Breast epithelium (tissue), 4 donors: ENCODE results near the gene HPCAL4. TPM values are rescaled to one million over a fixed set of nuclear protein-coding genes. Genes with fewer than 3 reads are reported as not detected.

Experiments
- DNase-seq, 2 donors: peaks; one replicate each; pipeline ENCODE4 v3.0.0-alpha.2; 2019; ENCODE audit warnings: low spot score in 2 of 2
- H3K27ac ChIP-seq, 2 donors: fragments of 200-600 bp; sonication (generic) in 1 of 2; one replicate each; pipeline ENCODE4 v1.5.1; 2016 to 2019; ENCODE audit warnings: mild to moderate bottlenecking in 1 of 2
- H3K27me3 ChIP-seq, 2 donors: fragments of 200-600 bp; sonication (generic) in 1 of 2; one replicate each; pipeline versions ENCODE4 v1.5.1 to v1.6.0; 2017 to 2019; ENCODE audit warnings: control low read depth in 1 of 2, mild to moderate bottlenecking in 1 of 2
- H3K36me3 ChIP-seq: fragments of 200-600 bp; one replicate; pipeline ENCODE4 v1.5.1; 2019
- H3K4me1 ChIP-seq, 2 donors: fragments of 200-600 bp; sonication (generic); one replicate each; pipeline ENCODE4 v1.5.1; 2016 to 2019; ENCODE audit warnings: control low read depth in 1 of 2
- H3K4me3 ChIP-seq, 3 donors: fragments of 200-600 bp; sonication (generic); 1 replicate in 2 of 3; 2 replicates in 1 of 3; pipeline ENCODE4 v1.5.1; 2016 to 2019; ENCODE audit warnings: mild to moderate bottlenecking in 3 of 3, moderate library complexity in 2 of 3
- H3K9me3 ChIP-seq, 2 donors: fragments of 200-600 bp; sonication (generic) in 1 of 2; one replicate each; pipeline ENCODE4 v1.5.1; 2016 to 2019; ENCODE audit warnings: control low read depth in 1 of 2
- CTCF ChIP-seq, 3 donors: fragments of 450-650 bp; IDR thresholded peaks; one replicate each; pipeline ENCODE4 v1.5.1; 2016 to 2017; ENCODE audit warnings: antibody characterized with exemption in 3 of 3, mild to moderate bottlenecking in 3 of 3, moderate library complexity in 3 of 3
- POLR2A ChIP-seq: fragments of 450-650 bp; IDR thresholded peaks from one replicate; pipeline ENCODE4 v1.6.1; 2016; ENCODE audit warnings: antibody characterized with exemption, mild to moderate bottlenecking, moderate library complexity
- POLR2AphosphoS5 ChIP-seq, 3 donors: sonication (generic); formaldehyde crosslinking; IDR thresholded peaks; one replicate each; pipeline ENCODE4 v1.6.1; 2017; ENCODE audit warnings: antibody characterized with exemption in 3 of 3
- intact Hi-C: fragments of 100-400 bp; cut with DNase I; formaldehyde crosslinking; loops from one replicate; pipeline ENCODE4 v1.15.1; 2023; ENCODE audit warnings: low total_unique reads
- total RNA-seq, 3 donors: library from RNA; depleted of rRNA; stranded (reverse); fragments of >200 nt; gene quantifications; one replicate each; pipeline ENCODE4 v1.1.0, GENCODE V29; 2016

Gene HPCAL4
- total RNA-seq, 3 donors from 2014 or later, result not detected

DNA sequence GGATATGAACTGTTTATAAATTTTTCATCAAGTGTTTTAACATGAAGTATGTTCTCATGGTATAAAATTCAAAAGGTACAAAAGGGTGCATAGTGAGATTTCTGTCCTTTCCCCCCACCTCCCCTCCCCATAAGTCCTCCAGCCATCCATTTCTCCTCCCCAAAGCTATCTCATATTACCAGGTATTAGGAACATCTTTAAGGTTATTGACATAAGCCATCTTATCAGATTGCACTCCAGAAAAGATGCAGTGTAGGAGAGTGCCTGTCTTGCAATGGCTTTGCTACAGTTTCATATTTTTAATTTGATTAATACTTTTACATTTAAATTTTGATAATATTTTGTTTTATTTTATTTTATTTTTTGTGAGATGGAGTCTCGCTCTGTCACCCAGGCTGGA, 13.5 kb upstream of the HPCAL4 start:
- intact Hi-C loops, result no loop called here
- no peak for DNase-seq
- H3K27ac ChIP-seq, result no peak overlapping the region
- no peaks in the 10 kb centered on the region for H3K27me3 ChIP-seq
- H3K9me3 ChIP-seq, result no peaks in the 10 kb centered on the region
- H3K4me1 ChIP-seq, result no peaks in the 10 kb centered on the region
- H3K4me3 ChIP-seq, result no peak overlapping the region
- H3K36me3 ChIP-seq, result no peaks in the 10 kb centered on the region
- TF ChIP-seq POLR2AphosphoS5 (IDR thresholded peaks at IDR 0.05) (no peak), CTCF (IDR thresholded peaks at IDR 0.05) (no peak), POLR2A (no peak)

DNA sequence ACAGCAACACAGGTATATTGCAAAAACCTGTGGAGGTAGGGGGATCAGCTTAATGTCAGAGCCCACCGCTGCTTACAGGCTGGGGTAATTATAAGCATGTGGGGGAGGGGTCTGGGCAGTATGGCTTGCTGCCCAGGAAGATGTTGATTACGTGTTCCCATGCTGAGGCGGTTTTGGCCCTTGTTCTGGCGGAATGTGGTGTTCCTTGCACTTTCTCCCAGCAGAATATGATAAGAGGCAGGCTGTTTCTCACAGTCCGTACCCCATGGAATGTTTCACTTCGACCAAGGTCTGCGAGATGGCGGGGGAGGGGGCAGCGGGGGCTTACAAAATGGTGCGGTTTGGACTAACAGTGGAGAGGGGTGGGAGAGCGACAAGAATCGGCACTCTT, 9.8 kb upstream of the HPCAL4 start:
- H3K27ac ChIP-seq, result no peak overlapping the region
- intact Hi-C loops, result no loop called here
- no peaks in the 10 kb centered on the region for H3K4me1 ChIP-seq
- peak overlapping the region in 2 of 3 donors; percentile 25 to 38 for H3K4me3 ChIP-seq
- no peak for DNase-seq
- H3K27me3 ChIP-seq, result no peaks in the 10 kb centered on the region
- no peaks in the 10 kb centered on the region for H3K9me3 ChIP-seq
- TF ChIP-seq POLR2AphosphoS5 (IDR thresholded peaks at IDR 0.05) (no peak), CTCF (IDR thresholded peaks at IDR 0.05) (no peak), POLR2A (no peak)
- no peaks in the 10 kb centered on the region for H3K36me3 ChIP-seq

- no peaks in the 10 kb centered on the region for H3K27me3 ChIP-seq
- H3K4me1 ChIP-seq, result no peaks in the 10 kb centered on the region
- DNase-seq, result no peak
- intact Hi-C loops, result no loop called here
- H3K27ac ChIP-seq, result no peak overlapping the region
- TF ChIP-seq POLR2AphosphoS5 (IDR thresholded peaks at IDR 0.05), result no peak
- TF ChIP-seq CTCF (IDR thresholded peaks at IDR 0.05), result no peak
- no peak for TF ChIP-seq POLR2A
- H3K9me3 ChIP-seq, result no peaks in the 10 kb centered on the region
- H3K4me3 ChIP-seq, result no peak overlapping the region
- no peaks in the 10 kb centered on the region for H3K36me3 ChIP-seq
Observed at GRCh38 chr1:39700348-39700747, 9.1 kb upstream of the HPCAL4 start.

DNA sequence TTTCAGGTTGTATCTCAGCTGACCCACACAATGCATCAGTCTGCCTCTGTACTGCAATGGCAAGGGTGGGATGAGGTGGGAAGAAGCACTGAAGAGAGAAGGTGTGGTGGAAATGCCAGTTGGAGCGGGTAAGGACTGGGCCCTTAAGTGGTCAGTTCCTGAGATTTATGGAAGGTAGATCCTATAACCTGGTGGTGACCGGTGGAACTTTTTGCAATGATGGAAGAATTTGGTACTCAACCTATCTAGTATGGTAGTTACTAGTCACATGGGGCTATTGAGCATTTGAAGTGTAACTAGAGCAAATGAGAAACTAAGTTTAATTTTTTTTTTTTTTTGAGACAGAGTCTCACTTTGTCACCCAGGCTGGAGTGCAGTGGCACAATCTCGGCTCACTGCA, 8.2 kb upstream of the HPCAL4 start:
- TF ChIP-seq POLR2AphosphoS5 (IDR thresholded peaks at IDR 0.05), result no peak
- peak in 1 of 3 donors; percentile 15 for TF ChIP-seq CTCF (IDR thresholded peaks at IDR 0.05)
- TF ChIP-seq POLR2A, result no peak
- Histone ChIP-seq H3K9me3 (no peaks in the 10 kb centered on the region), H3K36me3 (no peaks in the 10 kb centered on the region), H3K27ac (no peak overlapping the region), H3K4me1 (no peaks in the 10 kb centered on the region), H3K27me3 (no peaks in the 10 kb centered on the region), H3K4me3 (no peak overlapping the region)
- intact Hi-C loops, result no loop called here
- DNase-seq, result no peak

- intact Hi-C loops, result no loop called here
- no peak overlapping the region for H3K27ac ChIP-seq
- DNase-seq, result no peak
Observed at GRCh38 chr1:39698568-39698967, 7.3 kb upstream of the HPCAL4 start.

More at GRCh38 chr1:39698568-39698967, 7.3 kb upstream of the HPCAL4 start:
- TF ChIP-seq POLR2A (no peak), POLR2AphosphoS5 (IDR thresholded peaks at IDR 0.05) (no peak), CTCF (IDR thresholded peaks at IDR 0.05) (no peak)
- Histone ChIP-seq H3K36me3 (no peaks in the 10 kb centered on the region), H3K4me3 (no peak overlapping the region), H3K27me3 (no peaks in the 10 kb centered on the region), H3K4me1 (no peaks in the 10 kb centered on the region), H3K9me3 (no peaks in the 10 kb centered on the region)
